ENCODE measurements around the gene ARHGAP4.
A peak's percentile ranks its signal among the peaks of the same experiment; 100 is the strongest.

Gene ARHGAP4

DNA sequence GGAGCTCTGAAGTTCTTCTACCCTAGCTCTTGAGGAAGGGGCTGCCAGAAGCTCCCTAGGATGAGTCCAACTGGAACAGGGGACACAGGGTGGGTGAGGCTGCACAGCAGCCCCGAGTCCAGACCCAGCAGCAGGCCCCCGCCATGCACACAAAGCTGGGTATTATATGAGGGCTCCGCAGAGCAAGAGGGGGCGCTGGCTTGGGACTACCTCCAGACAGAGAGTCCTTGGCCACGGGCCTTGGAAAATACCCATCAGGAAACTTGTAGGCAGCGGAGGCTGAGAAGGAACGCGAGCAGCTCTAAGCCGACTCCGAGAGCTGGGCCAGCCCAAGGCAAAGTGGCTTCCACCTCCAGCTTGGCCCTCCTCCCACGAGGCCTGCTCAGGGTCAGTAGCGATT is 37.5 kb upstream of the ARHGAP4 start:
- DNase-seq (ENCODE audit: low spot score), result no peak

DNA sequence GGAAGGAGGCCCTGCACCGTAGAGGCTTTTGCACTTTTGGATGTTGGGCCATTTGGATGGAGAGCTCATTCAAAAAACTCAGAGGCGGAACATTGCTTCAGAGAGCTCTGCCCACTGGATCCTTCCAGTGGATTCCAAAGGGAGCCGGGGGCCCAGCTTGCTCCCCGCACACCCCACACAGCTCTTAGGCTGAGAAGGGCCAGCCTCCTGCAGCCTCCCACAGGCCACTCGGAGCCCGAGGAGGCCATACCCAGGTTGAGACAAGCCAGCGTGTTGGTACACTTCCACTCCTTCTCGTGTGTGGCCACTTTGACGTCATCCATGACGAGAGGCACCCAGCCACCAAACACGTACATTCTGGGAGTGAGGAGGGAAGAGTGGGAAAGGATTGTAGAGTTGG is 35.2 kb upstream of the ARHGAP4 start:
- no peak for DNase-seq (ENCODE audit: low spot score)

- no peak for DNase-seq (ENCODE audit: low spot score)
Measured at GRCh38 chrX:153960786-153961185, 34.7 kb upstream of the ARHGAP4 start.

DNA sequence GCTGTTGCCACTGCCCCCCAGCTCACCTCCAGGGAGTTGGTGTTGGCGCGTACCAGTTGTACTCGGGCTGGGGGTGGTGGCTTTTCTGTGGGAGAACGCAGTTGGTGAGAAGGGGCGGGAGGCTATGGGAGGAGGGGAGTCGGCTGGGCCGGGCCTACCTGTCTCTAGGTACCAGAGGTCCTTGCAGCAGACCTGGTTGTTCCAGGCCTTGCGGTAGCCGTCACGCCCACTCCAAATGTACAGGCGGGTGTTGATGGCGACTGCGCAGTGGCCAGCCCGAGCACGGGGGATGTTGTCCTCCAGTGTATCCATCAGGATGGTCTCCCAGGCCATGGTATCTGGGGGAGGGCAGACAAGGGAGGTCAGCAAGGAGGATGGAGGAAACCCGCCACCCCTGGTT is 34.0 kb upstream of the ARHGAP4 start:
- no peak for DNase-seq (ENCODE audit: low spot score)

DNA sequence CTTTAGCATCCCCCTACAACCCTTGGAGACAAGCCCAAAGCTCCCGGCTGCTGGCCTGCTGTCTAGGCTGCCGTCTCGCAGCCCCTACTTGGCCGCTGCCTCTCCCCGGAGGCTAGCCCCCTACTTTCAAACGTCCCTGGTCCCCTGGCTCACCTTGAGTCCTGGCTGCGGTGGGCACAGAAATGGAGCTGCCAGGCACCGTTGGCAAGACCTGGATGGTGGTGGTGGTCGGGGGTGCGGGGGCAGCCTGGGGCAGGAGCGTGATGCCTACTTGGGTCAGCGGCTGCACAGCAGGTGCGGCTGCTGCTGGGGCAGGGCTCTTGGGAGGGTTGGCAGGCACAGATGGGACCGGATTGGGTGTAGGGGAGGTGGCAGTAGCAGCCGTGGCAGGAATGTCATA is 33.6 kb upstream of the ARHGAP4 start:
- no peak for DNase-seq (ENCODE audit: low spot score)

DNA sequence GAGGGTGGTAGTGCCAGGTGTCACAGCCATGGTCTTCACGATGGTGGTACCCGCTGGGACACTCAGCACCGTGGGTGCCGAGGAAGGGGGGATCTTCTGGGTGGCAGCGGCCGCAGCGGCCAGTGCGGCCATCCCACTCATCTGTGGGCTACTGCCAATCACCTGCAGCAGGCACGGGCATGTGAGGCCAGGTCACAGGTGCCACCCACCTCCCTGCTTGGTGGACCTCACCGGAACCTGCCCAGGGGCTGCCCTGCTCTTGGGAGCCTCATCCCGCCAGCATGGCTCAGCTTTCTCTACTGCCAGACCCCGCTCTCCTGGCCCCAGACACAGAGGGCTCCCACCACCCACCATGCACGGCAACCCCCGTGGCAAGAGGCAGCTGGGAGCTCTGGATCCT is 32.5 kb upstream of the ARHGAP4 start:
- no peak for DNase-seq (ENCODE audit: low spot score)

DNA sequence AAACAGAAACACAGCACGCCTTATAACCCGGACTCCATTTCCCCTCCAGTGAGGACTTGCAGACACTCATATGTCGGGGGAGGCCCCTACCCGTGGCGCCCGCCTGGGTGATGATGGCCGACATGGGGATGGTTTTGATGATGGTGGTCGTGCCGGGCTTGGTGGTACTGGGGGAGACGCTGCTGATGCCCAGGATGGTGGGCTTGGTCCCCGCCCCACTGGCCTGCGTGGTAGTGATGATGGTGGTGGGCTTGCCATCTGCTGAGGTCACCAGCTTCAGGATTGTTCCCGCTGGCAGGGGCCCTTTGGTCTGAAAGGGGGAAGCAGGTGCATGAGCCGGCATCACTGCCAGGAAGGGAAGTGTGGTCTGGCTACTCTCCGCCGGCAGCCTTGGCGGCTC is 31.2 kb upstream of the ARHGAP4 start:
- no peak for DNase-seq (ENCODE audit: low spot score)

- DNase-seq (ENCODE audit: low spot score), result no peak
Measured at GRCh38 chrX:153956044-153956907, 30.2 kb upstream of the ARHGAP4 start.

DNA sequence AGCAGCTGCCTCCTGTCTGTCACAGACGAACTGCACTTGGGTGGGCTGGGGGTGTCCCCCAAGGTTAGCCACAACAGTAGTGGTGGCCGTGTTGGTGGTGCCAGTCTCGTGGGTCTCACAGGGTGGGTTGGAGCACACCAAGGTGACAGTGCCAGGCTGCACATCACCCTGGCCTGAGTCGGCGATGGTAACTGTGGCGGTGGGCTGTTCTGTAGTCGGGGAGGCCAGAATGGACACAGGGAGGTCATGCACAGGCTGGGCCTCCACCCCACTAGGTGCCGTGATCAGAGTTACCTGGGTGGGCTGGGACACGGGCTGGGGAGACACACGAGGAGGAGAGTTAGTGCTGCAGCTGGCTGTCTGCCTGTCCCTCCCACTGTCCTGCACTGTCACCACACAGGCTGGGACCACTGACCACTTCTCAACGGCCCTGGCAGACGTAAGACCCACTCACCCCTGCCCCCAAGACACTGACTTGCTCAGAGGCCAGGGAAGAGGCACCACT is 29.2 kb upstream of the ARHGAP4 start:
- no peak for DNase-seq (ENCODE audit: low spot score)

DNA sequence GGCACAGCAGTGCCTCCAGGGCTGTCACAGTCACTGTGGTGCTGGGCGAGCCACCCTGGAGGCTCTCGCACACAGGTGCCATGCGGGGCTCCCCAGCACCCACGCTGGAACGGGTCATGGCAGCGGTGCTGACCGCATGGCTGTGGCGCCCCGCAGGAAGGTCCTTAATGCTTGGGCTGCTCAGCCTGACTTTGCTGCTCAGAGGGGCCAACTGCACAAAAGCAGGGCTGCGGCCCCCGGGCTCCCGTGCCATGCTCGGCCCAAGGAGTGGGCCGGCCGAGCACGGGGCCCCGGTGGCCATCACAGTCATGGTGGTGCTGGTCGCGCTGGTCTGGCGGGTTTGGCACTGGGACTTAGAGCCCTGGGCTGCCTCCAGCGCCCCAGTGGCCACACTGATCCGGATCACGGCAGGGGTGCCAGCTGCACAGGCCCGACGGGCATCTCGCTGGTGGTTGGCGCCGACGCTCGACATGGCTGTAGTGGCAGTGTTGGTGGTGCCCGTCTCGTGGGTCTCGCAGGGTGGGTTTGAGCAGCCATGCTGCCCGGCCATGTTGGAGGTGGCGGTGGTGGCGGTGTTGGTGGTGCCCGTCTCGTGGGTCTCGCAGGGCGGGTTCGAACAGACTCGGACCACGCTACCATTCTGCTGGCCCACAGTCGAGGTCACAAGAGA is 28.6 kb upstream of the ARHGAP4 start:
- no peak for DNase-seq (ENCODE audit: low spot score)

DNA sequence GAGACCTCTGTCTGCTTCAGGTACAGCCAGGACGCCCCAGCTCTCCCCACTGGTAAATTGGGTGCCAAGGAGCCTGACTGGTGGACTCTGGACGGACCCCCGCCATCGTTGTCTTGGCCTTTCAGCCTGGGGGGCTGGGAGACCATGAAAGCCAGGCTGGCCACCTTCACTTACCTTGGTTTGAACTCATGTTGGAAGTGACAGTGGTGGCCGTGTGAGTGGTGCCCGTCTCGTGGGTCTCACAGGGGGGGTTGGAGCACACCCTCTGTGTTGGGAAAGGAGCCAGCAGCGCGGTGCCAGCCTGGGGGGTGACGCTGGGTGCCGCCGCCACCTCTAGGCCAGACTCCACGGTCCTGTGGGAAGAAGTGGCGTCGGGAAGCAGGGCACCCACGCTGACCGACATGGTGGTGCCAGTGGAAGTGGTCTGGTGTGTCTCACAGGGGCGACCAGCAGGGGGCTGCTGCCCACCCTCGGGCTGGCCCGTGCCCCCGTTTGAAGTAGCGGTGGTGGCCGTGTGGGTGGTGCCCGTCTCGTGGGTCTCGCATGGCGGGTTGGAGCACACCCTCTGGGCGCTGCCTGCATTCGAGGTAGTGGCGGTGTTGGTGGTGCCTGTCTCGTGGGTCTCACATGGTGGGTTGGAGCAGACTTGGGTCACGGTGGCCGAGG is 28.0 kb upstream of the ARHGAP4 start:
- DNase-seq (ENCODE audit: low spot score), result no peak

- DNase-seq (ENCODE audit: low spot score), result peak; percentile 80
Measured at GRCh38 chrX:153953342-153953830, 27.3 kb upstream of the ARHGAP4 start.

GRCh38 chrX:153952373-153953026 is 26.4 kb upstream of the ARHGAP4 start:
- no peak for DNase-seq (ENCODE audit: low spot score)

- no peak for DNase-seq (ENCODE audit: low spot score)
Measured at GRCh38 chrX:153951683-153952372, 25.8 kb upstream of the ARHGAP4 start.

DNA sequence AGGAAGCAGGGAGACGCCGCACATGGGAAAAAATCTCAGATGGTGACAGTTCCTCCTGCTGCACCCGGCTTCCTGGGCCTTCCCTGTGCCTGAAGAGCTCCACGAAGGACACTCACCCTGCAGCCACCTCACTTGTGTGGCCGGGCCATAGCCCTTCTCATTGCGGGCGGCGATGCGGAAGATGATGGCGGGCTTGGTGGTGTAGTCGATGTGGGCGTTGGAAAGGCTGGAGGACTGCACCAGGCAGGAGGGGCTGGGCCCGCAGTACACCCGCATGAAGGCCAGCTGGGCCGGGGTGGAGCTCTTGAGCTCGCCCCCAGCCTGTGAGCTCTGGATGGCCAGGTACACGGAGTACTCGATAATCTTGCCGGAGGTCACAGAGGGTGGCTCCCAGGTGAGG is 24.1 kb upstream of the ARHGAP4 start:
- no peak for DNase-seq (ENCODE audit: low spot score)

DNA sequence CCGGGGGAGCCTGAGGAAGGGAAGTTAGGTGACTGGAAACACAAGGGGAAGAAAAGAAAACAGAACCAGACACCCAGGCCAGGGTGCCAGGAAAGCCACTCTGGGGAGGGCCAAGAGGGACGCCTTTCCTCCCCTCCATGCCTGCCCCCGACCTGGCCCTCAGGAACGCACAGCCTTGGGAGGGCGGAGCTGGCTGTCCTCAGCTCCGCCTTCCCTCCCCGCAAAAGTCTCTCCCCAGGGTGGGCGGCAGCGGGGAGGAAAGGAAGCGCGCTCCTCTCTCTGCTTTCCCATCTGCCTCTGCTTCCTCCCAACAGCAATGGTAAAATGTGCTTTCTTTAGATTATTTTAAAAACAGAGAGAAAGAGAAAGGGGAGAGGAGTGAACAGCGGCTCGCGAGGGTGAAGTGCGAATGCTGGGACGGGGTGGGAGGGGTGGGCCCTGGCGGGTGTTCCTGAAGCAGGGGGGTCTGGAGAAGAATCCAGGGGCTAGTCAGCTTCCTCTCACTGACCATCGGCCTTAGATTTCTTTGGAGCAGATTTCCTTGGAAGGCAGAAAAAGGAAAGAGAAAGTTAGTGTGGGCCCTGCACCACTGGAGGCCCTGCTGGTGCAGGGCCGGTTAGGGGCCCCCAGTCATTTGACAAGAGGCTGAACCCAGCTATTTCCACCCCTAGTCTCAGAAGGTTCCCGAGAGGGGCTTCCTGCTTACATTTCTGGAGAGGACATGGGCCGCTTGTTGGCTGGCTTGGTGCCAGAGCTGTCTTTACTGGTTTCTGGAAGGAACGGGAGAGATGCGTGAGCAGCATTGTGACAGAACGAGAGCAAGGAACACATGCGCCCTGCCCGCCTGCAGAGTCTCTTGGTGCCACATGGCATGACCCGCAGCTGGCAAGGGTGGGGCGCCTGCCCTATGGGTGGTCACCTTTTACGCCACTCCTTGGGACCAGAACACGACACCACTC is 23.1 kb upstream of the ARHGAP4 start:
- DNase-seq (ENCODE audit: low spot score), result no peak

- no peak for DNase-seq (ENCODE audit: low spot score)
Measured at GRCh38 chrX:153948002-153948466, 22.0 kb upstream of the ARHGAP4 start.

GRCh38 chrX:153947009-153947769 is 21.1 kb upstream of the ARHGAP4 start:
- DNase-seq (ENCODE audit: low spot score), result peak; percentile 92
